ENCODE data around the gene PAX7. TPM values are rescaled to one million over a fixed set of nuclear protein-coding genes. Genes with fewer than 3 reads are reported as not detected.

Gene PAX7
- total and polyA plus RNA-seq, 2 experiments from 2014 or later, result not detected

DNA sequence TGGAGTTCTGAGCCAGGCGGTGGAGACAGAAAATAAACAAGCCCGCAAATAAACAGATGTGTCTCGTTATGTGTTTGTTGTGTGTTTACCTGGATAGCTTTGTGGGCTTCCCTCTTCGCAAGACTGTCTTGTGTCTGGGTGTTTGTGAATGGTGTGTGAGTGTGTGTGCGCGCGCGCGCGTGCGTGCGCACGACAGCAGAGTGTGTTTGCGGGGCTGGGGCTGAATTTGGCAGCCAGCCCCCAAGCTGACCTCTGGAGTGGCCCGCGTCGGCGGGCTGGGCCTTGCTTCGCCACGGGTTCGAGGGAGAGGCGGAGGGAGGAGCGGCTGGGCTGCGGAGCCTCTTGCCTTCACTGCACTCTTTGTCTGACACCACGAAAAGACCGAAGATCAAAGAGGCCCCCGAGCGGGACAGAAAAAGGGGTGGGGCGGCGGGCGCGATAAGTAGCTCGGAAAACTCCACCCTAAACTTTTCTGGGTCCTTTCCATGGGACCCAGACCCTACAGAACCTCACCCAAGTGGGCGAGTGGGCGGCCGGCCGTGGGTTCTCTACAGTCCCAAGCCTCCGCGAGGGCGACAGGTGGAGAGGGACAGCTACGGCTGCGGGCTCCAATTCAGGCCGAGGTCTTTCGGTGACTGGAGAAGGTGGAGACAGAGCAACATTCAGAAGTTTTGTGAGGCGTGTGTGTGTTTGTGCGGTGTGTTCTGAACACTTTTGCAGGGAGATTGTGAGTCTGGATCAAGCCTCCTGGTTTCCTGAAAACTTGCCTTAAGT lies 14.5 kb downstream of the PAX7 start:
- TF ChIP-seq, protein P1, sequence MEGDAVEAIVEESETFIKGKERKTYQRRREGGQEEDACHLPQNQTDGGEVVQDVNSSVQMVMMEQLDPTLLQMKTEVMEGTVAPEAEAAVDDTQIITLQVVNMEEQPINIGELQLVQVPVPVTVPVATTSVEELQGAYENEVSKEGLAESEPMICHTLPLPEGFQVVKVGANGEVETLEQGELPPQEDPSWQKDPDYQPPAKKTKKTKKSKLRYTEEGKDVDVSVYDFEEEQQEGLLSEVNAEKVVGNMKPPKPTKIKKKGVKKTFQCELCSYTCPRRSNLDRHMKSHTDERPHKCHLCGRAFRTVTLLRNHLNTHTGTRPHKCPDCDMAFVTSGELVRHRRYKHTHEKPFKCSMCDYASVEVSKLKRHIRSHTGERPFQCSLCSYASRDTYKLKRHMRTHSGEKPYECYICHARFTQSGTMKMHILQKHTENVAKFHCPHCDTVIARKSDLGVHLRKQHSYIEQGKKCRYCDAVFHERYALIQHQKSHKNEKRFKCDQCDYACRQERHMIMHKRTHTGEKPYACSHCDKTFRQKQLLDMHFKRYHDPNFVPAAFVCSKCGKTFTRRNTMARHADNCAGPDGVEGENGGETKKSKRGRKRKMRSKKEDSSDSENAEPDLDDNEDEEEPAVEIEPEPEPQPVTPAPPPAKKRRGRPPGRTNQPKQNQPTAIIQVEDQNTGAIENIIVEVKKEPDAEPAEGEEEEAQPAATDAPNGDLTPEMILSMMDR (IDR thresholded peaks at IDR 0.05; ENCODE audit: low read depth, low read length), result no peak
- Histone ChIP-seq H3K27ac (no peak overlapping the region), H3K4me1 (ENCODE audit: low read depth) (peaks cover 14% of the 10 kb centered on the region), H3K9me3 (ENCODE audit: low read depth) (no peaks in the 10 kb centered on the region), H3K4me3 (no peak overlapping the region), H3K36me3 (no peaks in the 10 kb centered on the region), H3K27me3 (peaks cover 100% of the 10 kb centered on the region)
- DNase-seq (ENCODE audit: low read depth in 1 of 2, low spot score in 1 of 2), result no peak

GRCh38 chr1:18645747-18646090 lies 15.1 kb downstream of the PAX7 start:
- TF ChIP-seq, protein P1 (IDR thresholded peaks at IDR 0.05; ENCODE audit: low read depth, low read length), result no peak
- Histone ChIP-seq H3K4me1 (ENCODE audit: low read depth) (peaks cover 14% of the 10 kb centered on the region), H3K9me3 (ENCODE audit: low read depth) (no peaks in the 10 kb centered on the region), H3K36me3 (no peaks in the 10 kb centered on the region), H3K27me3 (peaks cover 100% of the 10 kb centered on the region), H3K4me3 (no peak overlapping the region), H3K27ac (no peak overlapping the region)
- no peak for DNase-seq (ENCODE audit: low read depth in 1 of 2, low spot score in 1 of 2)

- Histone ChIP-seq H3K27ac (no peak overlapping the region), H3K4me1 (ENCODE audit: low read depth) (peaks cover 14% of the 10 kb centered on the region), H3K27me3 (peaks cover 100% of the 10 kb centered on the region), H3K36me3 (no peaks in the 10 kb centered on the region), H3K9me3 (ENCODE audit: low read depth) (no peaks in the 10 kb centered on the region), H3K4me3 (peak overlapping the region; percentile 11)
- TF ChIP-seq, protein P1 (IDR thresholded peaks at IDR 0.05; ENCODE audit: low read depth, low read length), result no peak
- DNase-seq (ENCODE audit: low read depth in 1 of 2, low spot score in 1 of 2), result no peak
These were observed 15.6 kb downstream of the PAX7 start for GRCh38 chr1:18646091-18646785.

- TF ChIP-seq, protein P1 (IDR thresholded peaks at IDR 0.05; ENCODE audit: low read depth, low read length), result no peak
- H3K4me1 ChIP-seq (ENCODE audit: low read depth), result peaks cover 15% of the 10 kb centered on the region
- H3K27ac ChIP-seq, result no peak overlapping the region
- DNase-seq (ENCODE audit: low read depth in 1 of 2, low spot score in 1 of 2), result peak in 1 of 2 donors; percentile 35
- H3K27me3 ChIP-seq, result peaks cover 100% of the 10 kb centered on the region
- H3K9me3 ChIP-seq (ENCODE audit: low read depth), result no peaks in the 10 kb centered on the region
- H3K4me3 ChIP-seq, result peak overlapping the region; percentile 13
- H3K36me3 ChIP-seq, result no peaks in the 10 kb centered on the region
These were observed 16.3 kb downstream of the PAX7 start for GRCh38 chr1:18646786-18647410.

DNA sequence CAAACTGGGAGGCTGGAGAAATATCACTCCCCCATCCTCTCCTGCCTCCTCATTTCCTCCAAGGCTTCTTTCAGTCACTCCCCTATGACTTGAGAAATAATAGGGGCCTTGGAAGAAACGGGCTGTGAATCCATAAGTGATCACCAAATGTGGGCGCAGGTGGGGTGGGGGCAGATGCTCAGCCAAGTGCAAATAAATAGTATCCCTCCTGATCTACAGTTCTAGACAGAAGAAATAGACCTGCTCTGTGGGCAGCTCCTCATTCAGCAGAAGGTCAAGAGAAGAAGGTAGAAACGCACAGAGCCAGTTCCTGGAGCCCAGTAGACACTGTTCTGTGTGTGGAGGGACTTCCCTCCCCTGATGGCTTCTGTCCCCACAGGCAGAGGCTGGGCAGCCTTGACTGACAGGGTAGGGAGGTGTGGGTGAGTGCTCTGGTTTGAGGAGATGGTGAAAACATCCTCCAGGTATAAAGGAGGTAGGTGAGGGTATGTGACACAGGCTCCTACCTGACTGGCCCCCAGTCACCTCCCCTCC lies 17.1 kb downstream of the PAX7 start:
- Histone ChIP-seq H3K4me1 (ENCODE audit: low read depth) (peaks cover 20% of the 10 kb centered on the region), H3K27me3 (peaks cover 100% of the 10 kb centered on the region), H3K36me3 (no peaks in the 10 kb centered on the region), H3K27ac (no peak overlapping the region), H3K9me3 (ENCODE audit: low read depth) (no peaks in the 10 kb centered on the region), H3K4me3 (no peak overlapping the region)
- TF ChIP-seq, protein P1 (IDR thresholded peaks at IDR 0.05; ENCODE audit: low read depth, low read length), result no peak
- DNase-seq (ENCODE audit: low read depth in 1 of 2, low spot score in 1 of 2), result no peak

Measured in cardiac muscle cell (in vitro differentiated cells and primary cell).